Activated CD4-positive, alpha-beta memory T cell treated with anti-CD3 and anti-CD28 coated beads for 36 hours (primary cell): ENCODE results near the gene NR2C2AP. TPM values are rescaled to one million over a fixed set of nuclear protein-coding genes. Genes with fewer than 3 reads are reported as not detected.

Source experiments
- CTCF ChIA-PET: fragments of 350-600 bp; sonication (Branson Sonifier 250); formaldehyde crosslinking; loops from one replicate; lab custom pipeline; 2021; ENCODE audit warnings: antibody characterized with exemption, inconsistent platforms; lab: Charles Lee
- POLR2A ChIA-PET: fragments of 350-600 bp; sonication (Branson Sonifier 250); formaldehyde crosslinking; loops from one replicate; lab custom pipeline; 2021; ENCODE audit warnings: antibody characterized with exemption; lab: Charles Lee
- DNase-seq: peaks from one replicate; pipeline ENCODE4 v3.0.0-alpha.2; 2020
- H3K27ac Mint-ChIP-seq: one replicate; pipeline ENCODE4 v1.8.0; 2021; ENCODE audit warnings: mixed read lengths
- H3K27me3 Mint-ChIP-seq: one replicate; pipeline ENCODE4 v1.8.0; 2021; ENCODE audit warnings: mixed read lengths
- H3K36me3 Mint-ChIP-seq: one replicate; pipeline ENCODE4 v1.8.0; 2021; ENCODE audit warnings: mixed read lengths
- H3K4me1 Mint-ChIP-seq: one replicate; pipeline ENCODE4 v1.8.0; 2021; ENCODE audit warnings: low read depth, mixed read lengths
- H3K4me3 Mint-ChIP-seq: one replicate; pipeline ENCODE4 v1.8.0; 2021; ENCODE audit warnings: mild to moderate bottlenecking, mixed read lengths
- H3K9me3 Mint-ChIP-seq: one replicate; pipeline ENCODE4 v1.8.0; 2021; ENCODE audit warnings: mixed read lengths
- intact Hi-C: fragments of 100-400 bp; cut with micrococcal nuclease; formaldehyde crosslinking; loops from one replicate; pipeline ENCODE4 v1.15.1; 2023
- total RNA-seq, 2 experiments: library from RNA; stranded (reverse); gene quantifications; one replicate each; pipeline ENCODE4 v1.2.3, GENCODE V29; 2021

The NR2C2AP gene, protein sequence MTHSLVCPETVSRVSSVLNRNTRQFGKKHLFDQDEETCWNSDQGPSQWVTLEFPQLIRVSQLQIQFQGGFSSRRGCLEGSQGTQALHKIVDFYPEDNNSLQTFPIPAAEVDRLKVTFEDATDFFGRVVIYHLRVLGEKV
- 10 to 100 TPM; 39.2 to 42.9 TPM for total RNA-seq

- Mint-ChIP-seq H3K4me3 (peak within 1 kb of the TSS; percentile 94), H3K27ac (peak within 1 kb of the TSS; percentile 93), H3K4me1 (peaks cover 31% of the 10 kb centered on the region), H3K27me3 (no peaks in the 10 kb centered on the region), H3K36me3 (peaks cover 21% of the 10 kb centered on the region), H3K9me3 (no peaks in the 10 kb centered on the region)
- DNase-seq, result peak; percentile 96
- CTCF ChIA-PET, result interaction anchor here (0.9 to 3.4 kb wide), 6 partner anchors 8 to 287 kb away, joined by 3 to 15 read pairs (median 8); partner anchors contain the start of genes BORCS8, NCAN and RFXANK
- POLR2A ChIA-PET, result interaction anchor here (0.5 to 3.0 kb wide), 4 partner anchors 10 to 683 kb away, joined by 3 to 25 read pairs (median 3); partner anchors contain the start of genes BORCS8 and RFXANK
- intact Hi-C loops, result loop anchor here (1.0 kb wide), 1 partner anchor 11 kb away; the partner anchor contains the start of genes BORCS8 and RFXANK
Measured at GRCh38 chr19:19203012-19203856, at the start of gene NR2C2AP. Gene NR2C2AP (minus strand): TSS chr19:19203414. CDS start chr19:19203060, 354 bp downstream.

DNA sequence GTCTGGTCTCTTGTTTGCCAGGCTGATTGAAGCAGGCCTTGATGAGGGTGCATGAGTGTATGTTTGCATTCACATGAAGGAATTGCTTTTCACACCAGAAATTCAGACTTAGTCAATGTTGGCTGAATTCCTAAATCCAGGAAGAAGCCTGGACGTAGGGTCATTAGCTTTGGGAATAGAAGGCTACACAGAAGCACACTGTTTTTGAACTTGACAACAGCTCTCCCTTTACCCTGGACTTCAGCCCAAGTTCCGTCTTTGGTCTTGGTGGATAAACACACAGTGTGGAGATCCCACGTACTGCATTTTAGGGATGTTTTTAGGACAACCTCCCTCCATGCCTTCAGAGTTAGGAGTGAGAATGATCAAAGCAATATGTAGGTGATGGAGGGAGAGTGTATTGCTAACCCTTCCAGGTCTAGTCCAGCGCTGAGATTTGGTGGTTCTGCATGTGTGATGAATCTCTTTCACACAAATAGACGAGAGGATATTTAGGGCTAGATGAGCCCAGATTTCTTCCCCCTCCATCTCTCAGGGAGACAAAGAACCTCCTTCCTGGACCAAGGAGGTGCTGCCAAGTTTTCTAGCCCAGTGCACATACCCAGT lies 47.1 kb upstream of the NR2C2AP start:
- ChIA-PET POLR2A (no interaction called here), CTCF (no interaction called here)
- no peak overlapping the region for H3K4me3 Mint-ChIP-seq
- intact Hi-C loops, result no loop called here
- H3K9me3 Mint-ChIP-seq, result no peaks in the 10 kb centered on the region
- H3K27me3 Mint-ChIP-seq, result peaks cover 19% of the 10 kb centered on the region
- H3K36me3 Mint-ChIP-seq, result no peaks in the 10 kb centered on the region
- H3K4me1 Mint-ChIP-seq, result no peaks in the 10 kb centered on the region
- no peak for DNase-seq
- H3K27ac Mint-ChIP-seq, result no peak overlapping the region

DNA sequence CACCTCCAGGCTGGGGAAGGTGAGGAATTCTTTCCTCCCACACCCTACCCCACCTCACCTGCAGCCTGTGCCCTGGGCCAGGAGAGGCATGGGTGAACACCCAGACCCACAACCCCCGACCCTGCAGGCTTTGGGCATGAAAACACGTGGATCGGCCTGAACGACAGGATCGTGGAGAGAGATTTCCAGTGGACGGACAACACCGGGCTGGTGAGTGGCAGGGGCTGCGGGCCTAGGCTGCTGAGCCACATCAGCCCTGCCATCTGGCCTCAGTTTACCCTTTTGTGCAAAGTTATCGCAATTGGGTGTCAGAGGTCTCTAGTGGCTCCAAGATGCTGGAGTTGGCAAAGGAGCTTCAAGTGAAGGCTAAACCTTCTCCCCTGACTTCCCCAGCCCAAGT lies 37.3 kb upstream of the NR2C2AP start:
- H3K4me1 Mint-ChIP-seq, result no peaks in the 10 kb centered on the region
- ChIA-PET POLR2A (no interaction called here), CTCF (no interaction called here)
- H3K27me3 Mint-ChIP-seq, result peaks cover 11% of the 10 kb centered on the region
- DNase-seq, result no peak
- intact Hi-C loops, result no loop called here
- peaks cover 8% of the 10 kb centered on the region for H3K9me3 Mint-ChIP-seq
- no peaks in the 10 kb centered on the region for H3K36me3 Mint-ChIP-seq
- H3K4me3 Mint-ChIP-seq, result no peak overlapping the region
- no peak overlapping the region for H3K27ac Mint-ChIP-seq

- H3K9me3 Mint-ChIP-seq, result peaks cover 11% of the 10 kb centered on the region
- no peak for DNase-seq
- intact Hi-C loops, result no loop called here
- no peaks in the 10 kb centered on the region for H3K4me1 Mint-ChIP-seq
- no peak overlapping the region for H3K27ac Mint-ChIP-seq
- H3K27me3 Mint-ChIP-seq, result peaks cover 11% of the 10 kb centered on the region
- H3K4me3 Mint-ChIP-seq, result no peak overlapping the region
- no peaks in the 10 kb centered on the region for H3K36me3 Mint-ChIP-seq
- CTCF ChIA-PET, result no interaction called here
- POLR2A ChIA-PET, result no interaction called here
Measured at GRCh38 chr19:19239675-19240074, 36.5 kb upstream of the NR2C2AP start.

- Mint-ChIP-seq H3K9me3 (peaks cover 25% of the 10 kb centered on the region), H3K4me1 (no peaks in the 10 kb centered on the region), H3K27me3 (peaks cover 11% of the 10 kb centered on the region), H3K4me3 (no peak overlapping the region), H3K27ac (no peak overlapping the region), H3K36me3 (no peaks in the 10 kb centered on the region)
- POLR2A ChIA-PET, result no interaction called here
- intact Hi-C loops, result no loop called here
- DNase-seq, result no peak
- CTCF ChIA-PET, result no interaction called here
Measured at GRCh38 chr19:19238126-19238894, 35.1 kb upstream of the NR2C2AP start.

DNA sequence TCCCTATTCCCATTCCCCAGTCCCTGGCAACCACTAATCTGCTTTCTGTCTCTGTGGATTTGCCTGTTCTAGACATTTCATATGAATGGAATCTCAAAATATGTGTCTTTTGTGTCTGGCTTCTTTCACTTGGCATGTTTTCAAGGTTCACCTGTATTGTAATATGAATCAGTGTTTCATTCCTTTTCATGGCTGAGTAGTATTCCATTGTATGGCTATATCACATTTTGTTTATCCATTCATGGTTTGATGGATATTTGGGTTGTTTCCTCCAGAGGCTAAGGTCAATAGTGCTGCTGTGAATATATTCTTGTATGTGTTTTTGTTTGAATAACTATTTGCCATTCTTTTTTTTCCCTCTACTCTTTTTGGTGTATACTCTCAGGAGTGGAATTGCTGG lies 33.0 kb upstream of the NR2C2AP start:
- Mint-ChIP-seq H3K36me3 (no peaks in the 10 kb centered on the region), H3K9me3 (peaks cover 27% of the 10 kb centered on the region), H3K4me3 (no peak overlapping the region), H3K27ac (no peak overlapping the region), H3K27me3 (peaks cover 12% of the 10 kb centered on the region), H3K4me1 (no peaks in the 10 kb centered on the region)
- no peak for DNase-seq
- intact Hi-C loops, result no loop called here
- POLR2A ChIA-PET, result no interaction called here
- CTCF ChIA-PET, result no interaction called here

GRCh38 chr19:19234220-19234816 lies 31.1 kb upstream of the NR2C2AP start:
- ChIA-PET POLR2A (interaction anchor here (0.6 kb wide), 1 partner anchor 135 kb away, joined by 3 read pairs; no protein-coding TSS in a partner anchor), CTCF (interaction anchor here (0.9 kb wide), 2 partner anchors 10 to 21 kb away, joined by 3 to 4 read pairs; no protein-coding TSS in a partner anchor)
- H3K27ac Mint-ChIP-seq, result no peak overlapping the region
- H3K36me3 Mint-ChIP-seq, result no peaks in the 10 kb centered on the region
- intact Hi-C loops, result no loop called here
- H3K4me3 Mint-ChIP-seq, result no peak overlapping the region
- peaks cover 27% of the 10 kb centered on the region for H3K9me3 Mint-ChIP-seq
- DNase-seq, result no peak
- peaks cover 14% of the 10 kb centered on the region for H3K27me3 Mint-ChIP-seq
- no peaks in the 10 kb centered on the region for H3K4me1 Mint-ChIP-seq

- H3K9me3 Mint-ChIP-seq, result peaks cover 27% of the 10 kb centered on the region
- no peak overlapping the region for H3K27ac Mint-ChIP-seq
- POLR2A ChIA-PET, result no interaction called here
- H3K36me3 Mint-ChIP-seq, result no peaks in the 10 kb centered on the region
- H3K27me3 Mint-ChIP-seq, result peaks cover 18% of the 10 kb centered on the region
- intact Hi-C loops, result no loop called here
- no peak for DNase-seq
- H3K4me3 Mint-ChIP-seq, result no peak overlapping the region
- CTCF ChIA-PET, result interaction anchor here (0.7 to 1.2 kb wide), 2 partner anchors 9 to 58 kb away, joined by 3 read pairs; no protein-coding TSS in a partner anchor
- H3K4me1 Mint-ChIP-seq, result no peaks in the 10 kb centered on the region
Measured at GRCh38 chr19:19232261-19232721, 29.1 kb upstream of the NR2C2AP start.

GRCh38 chr19:19230999-19231398 lies 27.8 kb upstream of the NR2C2AP start:
- no peak overlapping the region for H3K4me3 Mint-ChIP-seq
- H3K27ac Mint-ChIP-seq, result no peak overlapping the region
- CTCF ChIA-PET, result interaction anchor here (1.2 kb wide), 1 partner anchor 56 kb away, joined by 3 read pairs; no protein-coding TSS in a partner anchor
- intact Hi-C loops, result no loop called here
- POLR2A ChIA-PET, result no interaction called here
- peaks cover 24% of the 10 kb centered on the region for H3K9me3 Mint-ChIP-seq
- DNase-seq, result no peak
- H3K36me3 Mint-ChIP-seq, result no peaks in the 10 kb centered on the region
- no peaks in the 10 kb centered on the region for H3K4me1 Mint-ChIP-seq
- peaks cover 20% of the 10 kb centered on the region for H3K27me3 Mint-ChIP-seq

GRCh38 chr19:19229701-19230100 lies 26.5 kb upstream of the NR2C2AP start:
- Mint-ChIP-seq H3K4me1 (no peaks in the 10 kb centered on the region), H3K9me3 (peaks cover 16% of the 10 kb centered on the region), H3K27me3 (peaks cover 17% of the 10 kb centered on the region), H3K27ac (no peak overlapping the region), H3K36me3 (no peaks in the 10 kb centered on the region), H3K4me3 (no peak overlapping the region)
- intact Hi-C loops, result loop anchor here (5.0 kb wide), 1 partner anchor 57 kb away; the partner anchor contains the start of gene MEF2B
- ChIA-PET POLR2A (no interaction called here), CTCF (no interaction called here)
- DNase-seq, result no peak

GRCh38 chr19:19227217-19227616 lies 24.0 kb upstream of the NR2C2AP start:
- intact Hi-C loops, result loop anchor here (5.0 kb wide), 1 partner anchor 55 kb away; the partner anchor contains the start of gene MEF2B

More at GRCh38 chr19:19227217-19227616, 24.0 kb upstream of the NR2C2AP start:
- Mint-ChIP-seq H3K4me1 (no peaks in the 10 kb centered on the region), H3K27ac (no peak overlapping the region), H3K4me3 (no peak overlapping the region), H3K27me3 (peaks cover 17% of the 10 kb centered on the region), H3K36me3 (no peaks in the 10 kb centered on the region), H3K9me3 (no peaks in the 10 kb centered on the region)
- CTCF ChIA-PET, result interaction anchor here (1.3 kb wide), 1 partner anchor 53 kb away, joined by 6 read pairs; no protein-coding TSS in a partner anchor
- no peak for DNase-seq
- POLR2A ChIA-PET, result no interaction called here
